GM12801 (cell line): ENCODE data around the gene RAE1.

ENCODE experiments used
- CTCF ChIP-seq: IDR thresholded peaks from one replicate; pipeline ENCODE4 v1.5.1; 2011; ENCODE audit warnings: control low read depth; ENCODE audit not compliant: insufficient read length; ENCODE audit errors: extremely low read depth

RAE1 gene

GRCh38 chr20:57414867-57415592 is 64.0 kb downstream of the RAE1 start:
- TF ChIP-seq CTCF, result no peak

- no peak for TF ChIP-seq CTCF
These were observed 64.7 kb downstream of the RAE1 start for GRCh38 chr20:57415771-57416170.

- no peak for TF ChIP-seq CTCF
These were observed 65.4 kb downstream of the RAE1 start for GRCh38 chr20:57416296-57417022.

GRCh38 chr20:57417051-57417689 is 66.1 kb downstream of the RAE1 start:
- TF ChIP-seq CTCF, result no peak

- TF ChIP-seq CTCF, result no peak
These were observed 67.0 kb downstream of the RAE1 start for GRCh38 chr20:57417830-57418780.

GRCh38 chr20:57420571-57421252 is 69.7 kb downstream of the RAE1 start:
- no peak for TF ChIP-seq CTCF
